Endothelial cell of umbilical vein (primary cell): Measurements from ENCODE around the gene WWC1. TPM values are rescaled to one million over a fixed set of nuclear protein-coding genes. Genes with fewer than 3 reads are reported as not detected.

Source experiments
- BruUV-seq: library from RNA; stranded (reverse); fragments of 400-500 nt; replicated peaks from 2 replicates; lab custom pipeline; 2021; lab: Mats Ljungman, UMichigan
- CTCF ChIA-PET: fragments of 300-600, 350-600 bp; sonication (Branson Sonifier 250); formaldehyde crosslinking; loops from one replicate; lab custom pipeline; 2021; ENCODE audit warnings: antibody characterized with exemption, inconsistent platforms; lab: Charles Lee
- POLR2A ChIA-PET: fragments of 300-600, 350-600 bp; sonication (Branson Sonifier 250); formaldehyde crosslinking; loops from one replicate; lab custom pipeline; 2021; ENCODE audit warnings: antibody characterized with exemption, inconsistent platforms; lab: Charles Lee
- DNase-seq: peaks from one replicate; pipeline ENCODE4 v3.0.0-alpha.2; 2011; ENCODE audit warnings: low read depth, low spot score
- FAIRE-seq: peaks from 2 replicates; lab custom pipeline; 2011; peaks lifted over from hg19 to GRCh38; lab: Jason Lieb, UNC
- H2AFZ ChIP-seq: 2 replicates; pipeline ENCODE4 v1.6.0; 2012; ENCODE audit warnings: low read depth, low read length, control low read depth, inconsistent platforms
- H3K27ac ChIP-seq: 2 replicates; pipeline ENCODE4 v1.5.1; 2011; ENCODE audit warnings: low read depth, mild to moderate bottlenecking, control low read depth, low read length, moderate library complexity; ENCODE audit not compliant: insufficient read depth
- H3K27me3 ChIP-seq, 2 experiments: 2 replicates each; pipeline versions ENCODE4 v1.6.0 to v1.6.1; 2011; ENCODE audit warnings: low read length in 2 of 2, mixed read lengths in 1 of 2; ENCODE audit not compliant: control insufficient read depth in 2 of 2, insufficient read depth in 2 of 2
- H3K36me3 ChIP-seq, 2 experiments: 2 replicates in 1 of 2; 3 replicates in 1 of 2; pipeline ENCODE4 v1.5.1; 2011; ENCODE audit warnings: low read length in 2 of 2, mild to moderate bottlenecking in 1 of 2, moderate library complexity in 1 of 2; ENCODE audit not compliant: control insufficient read depth in 2 of 2, insufficient read depth in 2 of 2; ENCODE audit errors: extremely low read depth in 1 of 2
- H3K4me1 ChIP-seq: 3 replicates; pipeline ENCODE4 v1.5.1; 2011; ENCODE audit warnings: mild to moderate bottlenecking, low read length; ENCODE audit not compliant: control insufficient read depth, insufficient read depth; ENCODE audit errors: extremely low read depth
- H3K4me2 ChIP-seq: 2 replicates; pipeline ENCODE4 v1.6.1; 2011; ENCODE audit warnings: low read length, control low read depth, mixed read lengths; ENCODE audit not compliant: insufficient read depth
- H3K4me3 ChIP-seq, 3 experiments: fragments of 200-600 bp in 1 of 3; sonication (generic), shearing (Covaris generic) in 1 of 3; replicated peaks in 1 of 3; 2 replicates each; pipeline ENCODE4 v1.5.1; 2011 to 2016; ENCODE audit warnings: control low read depth in 3 of 3, low read length in 3 of 3, mild to moderate bottlenecking in 2 of 3, inconsistent platforms in 1 of 3, low read depth in 1 of 3, moderate library complexity in 1 of 3; ENCODE audit not compliant: insufficient read depth in 1 of 3
- H3K79me2 ChIP-seq: 2 replicates; pipeline ENCODE4 v1.6.0; 2012; ENCODE audit warnings: low read length, inconsistent platforms; ENCODE audit not compliant: control insufficient read depth, insufficient read depth
- H3K9ac ChIP-seq: replicated peaks from 2 replicates; pipeline ENCODE3; 2011; ENCODE audit warnings: low read length, control low read depth; ENCODE audit not compliant: insufficient read depth; ENCODE audit errors: extremely low read depth
- H3K9me1 ChIP-seq: replicated peaks from 3 replicates; pipeline ENCODE4 v1.6.0; 2011; ENCODE audit warnings: mild to moderate bottlenecking, low read length; ENCODE audit not compliant: control insufficient read depth, insufficient read depth; ENCODE audit errors: extremely low read depth
- H3K9me3 ChIP-seq: replicated peaks from 2 replicates; pipeline ENCODE4 v1.5.1; 2012; ENCODE audit warnings: low read length, inconsistent platforms; ENCODE audit not compliant: control insufficient read depth, insufficient read depth
- H4K20me1 ChIP-seq: replicated peaks from 2 replicates; pipeline ENCODE3; 2011; ENCODE audit warnings: mild to moderate bottlenecking, low read length; ENCODE audit not compliant: control insufficient read depth, insufficient read depth; ENCODE audit errors: extremely low read depth
- CTCF ChIP-seq, 2 donors: IDR thresholded peaks; 1 replicate in 1 of 2; 2 replicates in 1 of 2; pipeline ENCODE4 v1.5.1; 2011; ENCODE audit warnings: low read length in 2 of 2, mild to moderate bottlenecking in 2 of 2, moderate library complexity in 2 of 2, control low read depth in 1 of 2, inconsistent platforms in 1 of 2, low read depth in 1 of 2; ENCODE audit not compliant: insufficient read depth in 1 of 2; ENCODE audit errors: extremely low read depth in 1 of 2
- EZH2 ChIP-seq: IDR thresholded peaks from 2 replicates; pipeline ENCODE4 v1.6.1; 2012; ENCODE audit warnings: borderline replicate concordance, low read depth, mild to moderate bottlenecking, moderate library complexity, low read length, inconsistent platforms; ENCODE audit not compliant: severe bottlenecking
- FOS ChIP-seq: IDR thresholded peaks from 2 replicates; pipeline ENCODE4 v1.6.1; 2011; ENCODE audit warnings: mild to moderate bottlenecking, low read length, moderate library complexity, borderline replicate concordance; ENCODE audit not compliant: insufficient read depth
- GATA2 ChIP-seq: IDR thresholded peaks from 2 replicates; pipeline ENCODE4 v1.7.0; 2011; ENCODE audit warnings: low read depth, mild to moderate bottlenecking, moderate library complexity, mixed read lengths, low read length; ENCODE audit not compliant: insufficient read length, insufficient read depth
- JUN ChIP-seq: IDR thresholded peaks from 2 replicates; pipeline ENCODE4 v1.6.1; 2011; ENCODE audit warnings: borderline replicate concordance, low read depth; ENCODE audit not compliant: insufficient read length, insufficient read depth
- MAX ChIP-seq: IDR thresholded peaks from 2 replicates; pipeline ENCODE4 v1.6.1; 2011; ENCODE audit not compliant: insufficient read depth, insufficient read length
- MYC ChIP-seq: IDR thresholded peaks from one replicate; pipeline ENCODE4 v1.6.1; 2011; ENCODE audit warnings: mild to moderate bottlenecking, low read depth, low read length
- POLR2A ChIP-seq: IDR thresholded peaks from 2 replicates; pipeline ENCODE4 v1.6.1; 2012; ENCODE audit warnings: low read depth, mild to moderate bottlenecking, control low read depth, low read length
- POLR2AphosphoS5 ChIP-seq: IDR thresholded peaks from 2 replicates; pipeline ENCODE4 v1.6.1; 2012; ENCODE audit warnings: low read depth, mild to moderate bottlenecking, control low read depth, low read length, moderate library complexity; ENCODE audit not compliant: insufficient read depth
- dilution Hi-C: fragments of 300-500 bp; cut with MboI; formaldehyde crosslinking; loops from one replicate; pipeline ENCODE4 v1.15.0; 2019; ENCODE audit warnings: low sequenced_read_pairs; ENCODE audit not compliant: extremely low pct_ligation_motif_present
- intact Hi-C: fragments of 100-400 bp; cut with micrococcal nuclease; formaldehyde crosslinking; loops from one replicate; pipeline ENCODE4 v1.10.0; 2022
- polyA plus RNA-seq, 4 experiments: library from polyadenylated mRNA; depleted of rRNA in 3 of 4; stranded (reverse) in 3 of 4; unstranded in 1 of 4; fragments of >200 nt; gene quantifications; 2 replicates each; pipeline versions ENCODE4 v1.2.1 to v1.2.3, GENCODE V29; 2011 to 2012; ENCODE audit warnings: missing spikeins in 1 of 4
- total RNA-seq: library from RNA; stranded (reverse); gene quantifications from 2 replicates; pipeline ENCODE4 v1.2.3, GENCODE V29; 2021

The WWC1 gene
- total and polyA plus RNA-seq, 2 donors (not counting 3 experiments of a cell fraction or from before 2014, with no cell fraction given) = 0.03 to 0.91 TPM

DNA sequence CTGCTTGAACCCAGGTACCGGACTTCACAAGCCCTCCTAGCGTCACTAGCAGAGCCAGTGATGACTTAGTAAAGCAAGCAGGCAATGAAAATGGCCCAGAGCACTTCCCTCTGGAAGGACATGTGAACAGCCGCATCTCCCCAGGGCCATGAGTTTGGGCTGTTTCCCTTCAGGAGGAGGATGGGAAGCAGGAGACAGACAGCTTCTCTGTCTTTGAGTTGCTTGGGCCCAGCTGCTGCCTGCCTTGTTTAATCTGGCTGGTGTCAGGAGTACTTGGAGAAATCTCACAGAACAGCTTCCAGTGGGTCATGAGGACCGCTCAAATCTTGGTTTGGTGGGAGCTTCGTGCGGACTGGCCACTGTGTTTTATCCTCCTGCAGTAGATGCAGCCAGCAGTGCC, 25.4 kb upstream of the WWC1 start:
- Histone ChIP-seq H3K79me2 (no peaks in the 10 kb centered on the region), H3K9me3 (no peaks in the 10 kb centered on the region), H3K4me2 (no peak overlapping the region), H2AFZ (no peak overlapping the region), H3K36me3 (no peaks in the 10 kb centered on the region), H3K4me1 (no peaks in the 10 kb centered on the region), H3K4me3 (no peak overlapping the region), H3K9ac (no peak overlapping the region), H4K20me1 (no peaks in the 10 kb centered on the region), H3K27ac (no peak overlapping the region), H3K27me3 (no peaks in the 10 kb centered on the region), H3K9me1 (no peaks in the 10 kb centered on the region)
- no TSS peak for BruUV-seq
- intact Hi-C loops (no loop called here), dilution Hi-C loops (no loop called here)
- FAIRE-seq (no peak), DNase-seq (no peak)
- TF ChIP-seq MAX (no peak), EZH2 (no peak), JUN (no peak), POLR2A (no peak), CTCF (IDR thresholded peaks at IDR 0.05; ENCODE audit: extremely low read depth in 1 of 2, insufficient read depth in 1 of 2, low read depth in 1 of 2, low read length in 2 of 2) (no peak), MYC (no peak), POLR2AphosphoS5 (no peak), GATA2 (no peak), FOS (no peak)
- CTCF ChIA-PET = no interaction called here
- POLR2A ChIA-PET = no interaction called here
